KMS-11 (cell line): ENCODE results near the gene GALT.

Source experiments
- H2AFZ ChIP-seq: fragments of 200-600 bp; sonication (generic); 2 replicates; pipeline ENCODE4 v1.6.1; 2016; ENCODE audit warnings: antibody characterized with exemption, mixed run types, low read depth
- H3K27ac ChIP-seq: fragments of 200-600 bp; sonication (generic); 2 replicates; pipeline ENCODE4 v1.6.1; 2016; ENCODE audit warnings: mild to moderate bottlenecking, mixed run types
- H3K27me3 ChIP-seq: fragments of 200-600 bp; sonication (generic); 2 replicates; pipeline ENCODE4 v1.6.1; 2017; ENCODE audit warnings: mild to moderate bottlenecking, low read depth, mixed run types, moderate library complexity; ENCODE audit not compliant: insufficient read depth
- H3K36me3 ChIP-seq: fragments of 200-600 bp; sonication (generic); 2 replicates; pipeline ENCODE4 v1.6.1; 2017; ENCODE audit warnings: mild to moderate bottlenecking, mixed run types; ENCODE audit not compliant: insufficient read depth
- H3K4me1 ChIP-seq: fragments of 200-600 bp; sonication (generic); 2 replicates; pipeline ENCODE4 v1.6.1; 2016; ENCODE audit warnings: mild to moderate bottlenecking, low read depth, mixed run types; ENCODE audit not compliant: poor library complexity, severe bottlenecking
- H3K4me2 ChIP-seq: fragments of 200-600 bp; sonication (generic); 2 replicates; pipeline ENCODE4 v1.7.0; 2016; ENCODE audit warnings: mild to moderate bottlenecking, mixed run types
- H3K4me3 ChIP-seq: fragments of 200-600 bp; sonication (generic); IDR thresholded peaks from 2 replicates; pipeline ENCODE4 v1.6.1; 2017; ENCODE audit warnings: low read depth, low read length, mixed read lengths; ENCODE audit not compliant: insufficient read depth
- H3K79me2 ChIP-seq: fragments of 200-600 bp; sonication (generic); 2 replicates; pipeline ENCODE4 v1.6.1; 2016; ENCODE audit warnings: low read depth, mixed run types; ENCODE audit not compliant: insufficient read depth
- H3K9ac ChIP-seq: fragments of 200-600 bp; sonication (generic); 2 replicates; pipeline ENCODE4 v1.6.1; 2016; ENCODE audit warnings: mild to moderate bottlenecking, mixed run types
- H4K20me1 ChIP-seq: fragments of 200-600 bp; sonication (generic); 2 replicates; pipeline ENCODE4 v1.6.1; 2016; ENCODE audit warnings: mild to moderate bottlenecking, mixed run types; ENCODE audit not compliant: insufficient read depth
- CTCF ChIP-seq: fragments of 200-600 bp; sonication (generic); conservative IDR thresholded peaks from 2 replicates; pipeline ENCODE4 v1.6.1; 2017; ENCODE audit warnings: low read depth, mild to moderate bottlenecking, antibody characterized with exemption, low read length, moderate library complexity, mixed read lengths

Gene GALT

GRCh38 chr9:34625186-34625486 lies 21.3 kb upstream of the GALT start:
- H3K4me1 ChIP-seq: peaks cover 6% of the 10 kb centered on the region
- TF ChIP-seq CTCF: no peak
- H2AFZ ChIP-seq: no peak overlapping the region
- no peaks in the 10 kb centered on the region for H4K20me1 ChIP-seq
- no peak overlapping the region for H3K9ac ChIP-seq
- no peak overlapping the region for H3K27ac ChIP-seq
- H3K36me3 ChIP-seq: no peaks in the 10 kb centered on the region
- no peaks in the 10 kb centered on the region for H3K79me2 ChIP-seq
- no peak overlapping the region for H3K4me3 ChIP-seq
- H3K4me2 ChIP-seq: no peak overlapping the region
- H3K27me3 ChIP-seq: peaks cover 44% of the 10 kb centered on the region

- Histone ChIP-seq H3K27me3 (peaks cover 54% of the 10 kb centered on the region), H3K36me3 (no peaks in the 10 kb centered on the region), H3K4me3 (no peak overlapping the region), H2AFZ (no peak overlapping the region), H3K4me1 (no peaks in the 10 kb centered on the region), H3K79me2 (no peaks in the 10 kb centered on the region), H3K4me2 (no peak overlapping the region), H3K27ac (no peak overlapping the region), H4K20me1 (no peaks in the 10 kb centered on the region), H3K9ac (no peak overlapping the region)
- no peak for TF ChIP-seq CTCF
Observed at GRCh38 chr9:34627716-34628655, 18.5 kb upstream of the GALT start.

GRCh38 chr9:34628656-34629490 lies 17.6 kb upstream of the GALT start, which contains the start of gene ARID3C:
TSS of gene ARID3C (minus strand) at chr9:34629066. CDS start at chr9:34628014, 1,052 bp downstream.
- H3K4me2 ChIP-seq: no peak within 1 kb of the TSS
- TF ChIP-seq CTCF: no peak
- no peak within 1 kb of the TSS for H3K27ac ChIP-seq
- H4K20me1 ChIP-seq: no peaks in the 10 kb centered on the region
- H3K79me2 ChIP-seq: no peaks in the 10 kb centered on the region
- H3K4me3 ChIP-seq: no peak within 1 kb of the TSS
- H3K36me3 ChIP-seq: no peaks in the 10 kb centered on the region
- H3K27me3 ChIP-seq: peaks cover 54% of the 10 kb centered on the region
- H2AFZ ChIP-seq: no peak within 1 kb of the TSS
- peaks cover 6% of the 10 kb centered on the region for H3K4me1 ChIP-seq
- no peak within 1 kb of the TSS for H3K9ac ChIP-seq

GRCh38 chr9:34629491-34629808 lies 17.0 kb upstream of the GALT start:
- no peak overlapping the region for H2AFZ ChIP-seq
- H4K20me1 ChIP-seq: no peaks in the 10 kb centered on the region
- H3K36me3 ChIP-seq: no peaks in the 10 kb centered on the region
- peaks cover 54% of the 10 kb centered on the region for H3K27me3 ChIP-seq
- no peak overlapping the region for H3K4me3 ChIP-seq
- H3K4me2 ChIP-seq: no peak overlapping the region
- H3K79me2 ChIP-seq: no peaks in the 10 kb centered on the region
- H3K27ac ChIP-seq: no peak overlapping the region
- TF ChIP-seq CTCF: no peak
- H3K9ac ChIP-seq: no peak overlapping the region
- H3K4me1 ChIP-seq: peaks cover 12% of the 10 kb centered on the region
